GM18519 (cell line): ENCODE measurements around the gene KCNIP1.

Source experiments
- ATAC-seq: cut with Tn5 transposase; IDR thresholded peaks from one replicate; pipeline ENCODE4 v1.9.1; 2021; ENCODE audit warnings: mild to moderate bottlenecking, moderate library complexity; ENCODE audit not compliant: unreplicated experiment, low FRiP score

KCNIP1 gene

DNA sequence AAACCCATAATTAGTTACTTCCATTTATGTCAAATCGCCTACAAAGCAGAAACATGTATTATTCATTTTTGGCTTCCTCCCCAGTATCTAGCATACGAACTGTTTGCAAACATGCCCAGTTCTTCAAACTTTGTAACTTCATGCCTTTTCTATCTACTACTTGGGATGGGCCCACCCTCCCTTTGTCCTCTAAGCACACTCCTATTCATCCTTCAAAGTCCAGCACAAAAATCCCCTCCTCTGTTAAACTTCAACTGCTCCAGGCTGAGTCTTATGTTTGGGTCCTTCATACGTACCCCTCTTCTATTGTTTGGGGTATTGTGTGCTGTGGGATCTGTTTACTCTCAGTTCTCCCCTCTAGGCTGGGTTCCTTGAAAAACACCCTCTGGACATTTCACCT, 55.5 kb downstream of the KCNIP1 start:
- ATAC-seq: no peak

DNA sequence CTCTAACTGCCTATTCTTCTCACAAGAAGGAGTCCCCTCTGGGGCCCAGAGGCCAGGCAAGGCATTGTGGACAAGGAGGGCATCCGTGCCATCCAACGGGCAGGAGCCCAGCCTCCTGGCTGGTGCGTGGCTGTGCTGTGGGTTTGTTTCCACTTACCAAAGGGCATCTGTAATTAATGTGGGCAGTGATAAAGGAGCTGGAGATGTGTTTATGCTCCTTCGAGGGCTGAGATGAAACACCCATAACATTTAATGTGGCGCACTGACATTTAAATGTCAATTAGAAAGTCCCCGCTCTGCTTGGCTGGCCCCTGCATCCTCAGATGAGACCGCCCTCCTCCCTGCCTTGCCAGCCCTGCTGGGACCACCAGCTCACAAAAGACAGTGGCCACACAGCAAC, 57.1 kb downstream of the KCNIP1 start:
- ATAC-seq: no peak

DNA sequence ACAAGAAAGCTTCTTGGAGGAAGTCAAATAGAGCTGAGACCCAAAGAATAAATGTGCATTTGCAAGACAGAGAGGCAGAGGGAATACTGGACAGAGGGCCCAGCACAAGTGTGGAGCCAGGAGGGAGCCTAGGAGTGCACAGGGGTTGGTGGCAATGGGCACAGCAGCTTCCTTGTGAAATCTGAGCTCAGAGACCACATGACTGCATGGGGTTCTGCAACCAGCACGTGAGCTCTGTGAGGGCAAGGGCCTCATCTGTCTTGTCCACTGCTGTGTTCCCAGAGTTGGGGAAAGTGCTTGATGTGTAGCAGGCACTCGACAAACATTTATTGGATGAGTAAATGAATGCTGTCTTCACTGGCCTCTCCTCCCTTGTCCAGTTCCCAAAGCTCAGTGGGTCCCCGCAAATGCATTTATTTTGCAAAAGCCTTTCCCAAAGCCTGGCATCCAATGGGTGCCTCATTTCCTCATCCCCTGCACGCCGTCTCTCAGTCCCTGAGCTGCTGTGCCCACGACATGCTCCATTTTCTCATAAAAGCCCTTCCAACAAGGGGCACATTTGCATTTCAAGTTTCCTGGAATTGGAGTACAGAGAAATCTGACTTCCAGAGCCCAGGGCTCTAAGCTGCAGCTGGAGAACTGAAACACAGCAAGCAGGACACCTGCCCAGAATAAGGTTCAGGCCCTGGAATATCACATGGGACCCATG, 58.5 kb downstream of the KCNIP1 start:
- ATAC-seq: no peak

DNA sequence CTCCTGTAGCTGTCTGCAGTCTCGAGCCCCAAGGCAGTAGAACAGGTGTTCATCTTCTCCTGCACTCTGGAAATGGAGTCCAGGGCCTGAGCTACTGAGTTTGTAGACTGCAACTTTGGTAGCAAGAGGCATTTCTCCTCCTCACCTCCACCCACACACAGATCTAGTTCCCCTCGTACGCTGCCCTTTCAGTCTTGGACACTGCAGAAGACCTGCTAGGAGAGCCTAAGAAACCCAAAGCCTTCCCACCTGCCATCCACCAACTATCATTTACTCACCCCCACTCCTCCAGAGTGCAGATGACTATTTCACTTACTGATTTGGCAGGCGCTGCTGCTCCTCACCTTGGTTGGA, 59.0 kb downstream of the KCNIP1 start:
- ATAC-seq: no peak

DNA sequence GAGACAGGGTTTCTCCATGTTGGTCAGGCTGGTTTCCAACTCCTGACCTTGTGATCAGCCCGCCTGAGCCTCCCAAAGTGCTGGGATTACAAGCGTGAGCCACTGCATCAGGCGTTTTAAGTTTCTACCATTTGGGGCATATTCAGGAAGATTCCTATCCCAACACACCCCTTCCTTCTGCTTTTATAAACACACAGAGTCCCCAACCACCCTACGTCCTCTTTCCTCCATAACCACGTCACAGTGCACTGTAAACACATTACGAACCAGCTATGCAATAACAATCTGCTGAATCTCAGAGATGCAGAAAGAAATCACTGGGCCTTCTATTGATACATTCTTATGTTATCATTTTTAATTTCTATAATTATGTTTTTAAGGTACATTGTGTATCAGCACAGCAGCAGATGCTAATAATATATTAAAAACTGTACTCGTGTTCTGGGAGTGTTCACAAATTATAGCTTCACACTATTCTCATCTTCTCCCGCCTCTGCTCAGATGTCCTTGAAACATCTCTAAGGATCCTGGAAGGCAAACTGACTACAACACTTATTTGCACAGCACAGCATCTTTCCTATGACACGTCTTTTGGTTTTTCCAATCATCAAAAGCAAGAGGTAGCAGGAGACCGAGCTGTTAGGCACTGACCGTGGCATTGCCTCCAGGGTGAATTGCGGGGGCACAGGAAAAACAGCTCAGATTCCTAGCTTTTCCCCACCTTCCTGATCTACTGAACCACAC, 60.2 kb downstream of the KCNIP1 start:
- ATAC-seq: no peak

DNA sequence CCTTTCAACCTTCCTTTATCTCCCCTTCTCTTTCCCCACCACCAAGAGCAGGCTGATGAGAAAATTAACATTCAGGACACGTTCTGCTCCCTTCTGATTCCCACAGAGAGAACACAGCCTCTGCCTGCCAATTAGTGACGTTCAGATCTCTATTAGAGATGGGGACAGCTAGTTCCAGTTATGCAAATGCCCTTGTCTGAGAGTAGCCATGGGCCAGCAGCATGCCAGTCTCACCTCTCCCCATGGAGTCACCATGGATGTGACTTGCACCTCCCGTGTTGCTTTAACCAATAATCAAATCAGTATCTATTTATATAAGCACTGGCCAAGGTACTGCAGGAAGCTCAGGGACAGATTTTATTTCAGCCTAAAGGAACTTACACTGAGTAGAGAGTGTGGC, 61.3 kb downstream of the KCNIP1 start:
- ATAC-seq: no peak

DNA sequence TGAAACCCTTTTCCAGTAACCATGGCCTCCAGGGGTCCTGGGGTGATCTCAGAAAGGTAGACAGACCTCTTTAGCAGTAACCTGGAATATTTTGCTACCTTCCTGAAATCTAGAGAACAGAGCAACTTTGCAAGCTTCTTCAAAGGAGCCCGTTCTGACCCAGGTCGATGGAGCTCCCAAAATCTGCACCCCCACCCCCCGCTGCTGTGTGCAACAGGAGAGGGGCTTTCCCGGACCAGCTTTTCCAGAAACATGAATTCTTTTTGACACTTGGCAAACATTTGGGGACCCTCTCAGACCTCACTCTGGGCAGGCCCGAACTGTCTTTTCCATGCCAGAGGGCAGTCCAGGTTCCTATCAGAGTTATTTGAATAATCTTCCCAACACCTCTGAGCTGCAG, 65.3 kb downstream of the KCNIP1 start:
- ATAC-seq: no peak

DNA sequence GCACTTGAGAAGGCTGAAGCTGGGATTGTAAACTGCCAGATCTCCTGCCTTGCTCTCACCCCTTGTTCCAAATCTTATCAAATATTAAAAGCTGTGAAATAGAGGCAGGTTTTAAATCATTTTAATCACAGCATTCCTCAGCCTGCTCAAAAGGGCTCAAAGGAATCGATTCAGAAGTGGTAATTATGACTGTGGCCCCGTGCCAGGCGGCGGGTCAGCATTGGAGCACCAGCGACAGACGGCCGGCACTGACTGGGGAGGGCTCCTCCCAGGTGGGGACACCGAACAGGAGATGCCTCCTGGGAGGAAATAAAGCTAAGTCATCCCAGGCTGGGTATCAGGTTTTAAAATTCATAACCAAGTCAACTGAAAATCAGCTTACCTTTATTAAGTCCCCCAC, 66.7 kb downstream of the KCNIP1 start:
- ATAC-seq: no peak

DNA sequence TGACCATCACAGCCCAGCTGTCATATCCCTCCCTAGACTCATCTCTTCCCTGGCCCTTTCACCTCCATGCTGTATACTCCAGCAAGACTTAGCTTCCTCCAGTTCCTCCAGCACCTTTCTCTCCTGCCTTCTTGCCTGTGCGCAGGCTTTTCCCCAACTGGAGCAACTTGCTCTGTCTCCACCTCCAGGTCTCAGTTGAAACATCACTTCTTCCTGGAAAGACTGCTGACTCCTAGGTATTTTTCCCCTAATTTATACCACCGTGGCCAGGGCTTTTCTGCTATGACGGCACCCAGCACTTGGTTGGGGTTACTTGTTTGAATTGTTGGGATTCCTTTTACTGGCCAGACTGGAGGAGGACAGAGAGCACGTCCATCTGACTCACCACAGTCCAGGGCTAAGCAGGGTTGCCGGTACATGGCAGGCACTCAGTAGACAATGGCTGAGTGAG, 67.5 kb downstream of the KCNIP1 start:
- no peak for ATAC-seq

DNA sequence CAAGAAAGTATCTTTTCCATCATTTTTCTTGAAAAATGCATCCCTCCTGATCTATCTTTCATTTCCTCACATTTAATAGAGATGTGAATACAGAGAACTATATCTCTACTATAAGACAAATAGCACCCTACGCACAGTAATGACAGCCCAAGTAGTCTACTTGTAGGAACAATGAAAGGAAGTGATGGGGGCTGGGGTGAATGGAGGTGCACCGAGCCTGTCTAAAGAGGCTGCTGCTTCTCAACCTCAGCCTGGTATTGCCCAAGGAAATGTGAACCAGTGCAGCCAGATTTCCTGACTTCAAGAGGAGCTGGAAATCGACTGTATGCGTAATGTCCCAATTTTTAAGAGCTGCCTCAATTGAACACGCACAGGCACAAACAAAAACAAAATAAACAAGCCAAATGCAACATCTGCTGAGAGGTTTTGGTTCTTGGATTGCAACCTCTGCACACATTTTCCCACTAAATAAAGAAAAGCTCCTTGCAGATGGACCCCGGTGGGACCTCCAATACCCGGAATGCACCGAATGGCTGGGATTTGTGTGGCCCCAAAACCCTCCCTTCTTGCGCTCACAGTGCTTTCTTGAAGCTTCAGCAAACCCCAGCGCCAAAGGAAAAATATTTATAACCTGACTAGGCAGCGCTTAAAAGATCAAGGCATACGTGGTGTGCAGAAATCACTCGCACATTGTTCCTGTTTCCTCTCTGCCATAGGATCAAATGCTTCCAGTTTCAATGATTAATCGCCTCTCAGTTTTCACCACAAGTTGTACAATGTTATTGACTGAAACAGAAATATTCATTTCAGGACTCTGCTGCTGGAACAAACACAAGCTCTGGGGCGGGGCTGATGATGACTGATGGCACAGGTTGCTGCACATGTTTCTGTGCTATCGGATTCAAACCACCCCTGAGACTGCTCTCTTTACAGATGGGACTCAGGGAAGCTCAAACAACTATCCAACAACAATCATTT, 68.3 kb downstream of the KCNIP1 start:
- ATAC-seq: peak; percentile 82

DNA sequence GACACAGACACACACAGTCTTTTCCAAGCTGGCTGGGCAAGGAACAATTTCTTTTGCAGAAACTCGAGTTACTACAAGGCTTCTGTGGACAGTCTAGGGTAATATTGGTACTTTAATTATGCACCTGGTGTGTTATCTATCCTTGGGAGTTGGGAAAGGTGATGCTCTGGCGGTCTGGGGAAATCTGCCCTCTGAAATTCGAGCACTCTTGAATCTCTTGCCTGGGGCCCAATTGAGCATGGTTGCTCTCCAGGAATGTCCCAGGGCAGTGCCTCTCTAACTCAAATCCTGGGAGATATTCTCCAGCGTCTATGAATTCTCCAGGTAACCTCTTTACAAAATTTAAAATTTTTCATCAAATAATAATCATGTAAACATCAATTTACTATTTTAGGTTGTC, 69.3 kb downstream of the KCNIP1 start:
- ATAC-seq: no peak

DNA sequence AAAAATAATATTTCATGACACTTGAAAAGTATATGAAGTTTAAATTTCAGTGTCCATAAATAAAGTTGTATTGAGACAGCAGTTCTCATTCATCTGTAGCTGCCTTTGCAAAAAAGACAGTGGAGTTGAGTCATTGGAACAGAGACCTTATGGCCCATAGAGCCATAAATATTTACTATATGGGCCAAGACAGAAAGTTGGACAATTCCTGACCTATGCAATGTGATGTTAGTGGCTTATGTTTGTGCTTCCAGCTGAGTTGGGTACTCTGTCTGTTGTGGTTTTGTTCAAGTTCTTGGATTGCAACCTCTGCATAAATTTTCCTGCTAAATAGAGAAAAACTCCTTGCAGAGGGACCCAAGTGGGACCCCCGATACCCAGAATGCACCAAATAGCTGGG, 69.8 kb downstream of the KCNIP1 start:
- ATAC-seq: no peak

DNA sequence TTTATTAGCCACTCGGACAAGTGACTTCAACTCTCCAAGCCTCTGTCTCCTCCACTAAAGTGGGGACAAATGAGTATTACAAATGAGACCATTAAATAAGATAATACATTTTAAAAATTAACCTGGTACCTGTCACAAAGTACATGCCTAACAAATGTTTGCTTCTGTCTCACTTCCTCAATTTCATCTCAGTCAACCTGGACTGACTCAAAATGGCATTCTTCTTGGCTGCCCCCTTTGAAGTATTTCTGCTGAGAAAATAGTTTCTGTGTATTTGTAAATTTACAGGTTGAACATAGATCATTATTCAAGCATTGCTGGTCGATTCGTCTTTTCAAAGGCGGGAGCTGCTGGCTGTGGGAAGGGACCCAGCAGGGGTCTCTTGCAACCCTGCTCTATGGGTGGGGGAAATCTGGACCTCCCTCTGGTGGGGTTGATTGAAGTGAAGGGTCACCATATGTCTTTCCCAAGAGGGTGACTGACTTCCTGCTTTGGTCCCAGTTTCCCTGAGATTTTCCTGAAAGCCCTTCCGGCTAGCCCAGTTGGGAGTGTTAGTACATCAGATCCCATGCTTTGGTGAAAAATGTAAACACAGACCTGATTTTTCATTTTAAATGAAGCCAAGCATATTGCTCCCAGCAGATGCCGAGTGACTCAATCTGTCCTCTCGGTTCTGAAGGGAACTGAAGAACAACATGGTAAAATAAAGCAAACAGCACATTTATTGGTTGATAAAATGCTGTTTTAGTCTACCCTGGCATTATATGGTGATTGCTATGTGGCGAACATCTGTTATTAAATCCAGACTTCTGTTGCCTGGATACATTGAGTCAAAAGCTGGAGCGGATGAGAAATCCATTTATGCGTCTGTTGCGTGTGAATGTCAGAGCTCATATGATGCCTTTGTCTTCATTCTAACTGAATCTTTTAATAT, 73.0 kb downstream of the KCNIP1 start:
- no peak for ATAC-seq

DNA sequence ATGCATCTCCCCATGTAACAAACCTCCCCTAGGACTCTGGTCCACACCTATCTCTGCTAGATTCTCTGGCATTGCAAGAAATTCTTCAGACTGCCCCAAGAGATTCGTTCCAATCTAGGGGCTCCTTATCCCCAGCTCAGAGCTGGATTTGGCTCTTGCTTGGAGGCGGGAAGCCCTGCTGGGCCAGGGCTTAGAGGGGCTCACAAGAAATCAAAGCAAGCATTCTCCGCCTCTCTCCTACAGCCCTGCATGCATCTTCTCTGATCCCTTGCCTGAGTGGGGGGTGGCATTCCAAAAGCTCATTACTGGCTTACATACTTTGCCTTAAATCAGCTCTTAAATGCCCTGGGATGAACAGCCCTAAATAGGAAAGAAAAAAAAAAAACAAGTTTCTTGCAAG, 75.8 kb downstream of the KCNIP1 start:
- no peak for ATAC-seq

DNA sequence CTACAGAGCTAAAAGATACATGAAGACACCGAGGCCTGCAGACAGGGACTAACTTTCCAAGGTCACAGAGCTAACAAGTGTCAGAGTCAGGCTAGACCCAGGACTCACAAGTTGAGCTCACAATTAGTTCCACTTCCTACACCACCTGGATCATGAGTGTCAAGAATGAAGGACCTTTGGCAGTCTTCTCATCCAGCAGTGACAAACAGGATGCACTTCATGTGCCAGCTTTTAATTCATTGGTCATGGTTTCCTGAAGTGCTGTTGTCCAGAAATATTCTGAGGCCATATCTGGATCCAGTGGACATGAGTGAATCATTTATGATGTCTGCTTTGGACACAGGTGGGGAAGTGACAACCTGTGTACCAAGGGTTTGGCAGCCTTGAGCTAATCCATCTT, 77.4 kb downstream of the KCNIP1 start:
- ATAC-seq: no peak

DNA sequence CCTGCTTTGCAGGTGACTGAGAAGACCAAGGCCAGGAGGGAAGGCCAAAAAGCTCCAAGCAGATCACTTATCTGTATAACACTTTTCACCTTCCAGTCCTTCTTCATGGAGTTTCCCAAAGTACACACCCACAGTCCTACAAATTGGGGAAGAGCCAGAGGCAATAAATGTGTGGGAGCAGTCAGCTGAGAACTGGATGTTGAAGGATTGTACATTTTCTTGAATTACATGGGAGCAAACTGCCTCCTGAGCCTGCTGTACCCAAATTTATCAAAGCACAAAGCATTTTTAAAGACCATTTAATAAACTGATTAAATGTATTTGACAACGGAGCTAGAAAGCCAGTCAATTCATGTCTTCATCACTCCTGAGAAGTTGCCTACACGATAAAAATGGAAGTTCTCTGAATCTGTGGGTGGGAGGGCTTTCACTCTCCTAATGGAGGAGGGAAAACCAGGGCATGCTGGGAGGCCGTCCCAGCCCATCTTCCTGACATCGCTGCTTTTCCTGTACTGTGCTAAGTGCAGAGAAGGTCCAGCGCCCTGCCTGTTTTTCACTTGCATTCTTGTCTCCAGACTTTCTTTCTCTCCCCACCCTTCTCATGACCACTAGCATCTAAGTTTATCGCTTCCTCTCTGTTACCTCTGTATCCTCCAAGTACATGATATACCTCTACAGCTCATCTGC, 79.0 kb downstream of the KCNIP1 start:
- ATAC-seq: no peak

DNA sequence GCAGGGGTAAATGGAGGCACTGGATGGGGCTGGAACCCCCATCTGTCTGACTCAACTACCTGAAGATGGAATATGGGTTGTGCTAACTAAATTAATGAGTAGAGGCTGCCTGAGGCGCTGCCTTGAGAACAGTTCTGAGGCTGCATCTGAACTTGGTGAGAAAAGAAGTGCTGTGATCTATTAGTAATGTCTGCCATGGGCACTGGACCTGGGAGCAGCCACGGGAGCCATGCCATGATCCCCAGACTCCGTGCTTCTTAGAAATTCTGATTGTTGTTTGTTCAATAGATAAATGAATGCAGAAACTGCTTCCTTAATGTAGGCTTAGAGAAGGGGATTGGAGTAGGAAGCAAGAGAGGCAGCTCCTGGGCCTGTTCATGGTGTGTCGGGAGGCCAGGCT, 80.2 kb downstream of the KCNIP1 start:
- ATAC-seq: no peak

DNA sequence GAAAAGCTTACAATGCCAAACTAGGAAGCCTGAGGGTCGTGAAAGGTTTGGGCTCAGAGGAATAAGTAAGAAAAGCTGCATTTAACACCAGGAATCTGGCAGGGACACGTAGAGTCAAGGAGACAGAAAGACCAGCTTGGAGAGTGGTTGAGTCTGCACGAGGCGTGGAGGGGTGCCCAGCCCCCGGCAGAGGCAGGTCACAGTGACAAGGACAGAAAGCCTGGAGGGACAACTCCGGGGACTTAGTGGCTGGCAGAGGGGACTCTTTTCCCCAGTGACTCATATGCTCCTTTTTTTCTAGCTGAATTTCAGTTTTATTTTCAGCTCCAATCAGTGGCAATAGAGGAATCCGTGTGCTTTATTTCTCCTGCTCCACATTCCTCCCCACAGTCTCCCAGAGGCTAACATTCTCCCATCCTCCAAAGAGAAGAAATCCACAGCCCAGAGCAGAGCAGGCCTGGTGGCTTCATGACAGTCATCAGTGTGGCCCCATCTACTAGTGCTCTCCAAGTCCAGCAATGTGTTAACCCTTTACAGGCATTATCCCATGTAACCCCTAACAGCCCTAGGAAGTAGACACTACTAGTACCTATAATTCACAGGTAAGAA, 80.7 kb downstream of the KCNIP1 start:
- ATAC-seq: no peak

DNA sequence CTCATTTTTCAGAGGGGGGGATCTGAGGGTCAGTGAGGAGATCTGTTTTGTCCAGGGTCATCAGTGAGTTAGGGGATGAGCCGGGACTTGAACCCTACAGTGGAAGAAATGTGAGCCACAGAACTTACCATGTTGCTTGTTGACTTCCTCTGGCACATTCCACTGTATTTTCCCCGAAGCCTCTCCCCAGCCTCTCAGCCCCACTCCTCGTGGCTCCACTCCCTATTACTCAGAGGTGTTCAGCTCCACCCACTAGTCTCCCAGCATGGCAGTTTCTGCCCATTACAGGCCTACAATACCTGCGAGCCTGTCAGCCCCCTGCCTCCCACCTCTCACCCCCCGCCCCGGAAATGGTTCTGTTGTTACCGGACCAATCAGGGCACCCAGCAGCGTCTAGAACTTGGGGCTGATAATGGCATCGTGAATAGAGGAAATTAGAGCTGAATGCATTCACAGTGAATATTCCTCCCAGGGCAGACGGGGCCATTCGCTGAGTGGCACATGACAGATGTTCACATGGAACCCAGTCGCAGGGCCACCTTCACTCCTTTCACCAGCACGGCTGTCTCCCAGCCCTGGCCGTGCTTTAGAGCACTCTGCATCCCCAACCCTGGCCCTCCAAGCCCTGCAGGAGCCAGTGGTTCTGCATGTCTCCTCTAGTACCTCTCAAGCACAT, 81.6 kb downstream of the KCNIP1 start:
- ATAC-seq: no peak
